Mesendoderm (in vitro differentiated cells): ENCODE measurements around the gene CEP55. TPM values are rescaled to one million over a fixed set of nuclear protein-coding genes. Genes with fewer than 3 reads are reported as not detected.

Source experiments
- DNase-seq: peaks from one replicate; pipeline ENCODE4 v3.0.0; 2013
- H2AK5ac ChIP-seq: 2 replicates; pipeline ENCODE4 v1.6.1; 2013; ENCODE audit warnings: low read length, inconsistent platforms
- H2BK120ac ChIP-seq: 2 replicates; pipeline ENCODE4 v1.6.1; 2013; ENCODE audit warnings: low read depth, mild to moderate bottlenecking, low read length, moderate library complexity, mixed read lengths
- H2BK15ac ChIP-seq: replicated peaks from 2 replicates; pipeline ENCODE4 v1.6.1; 2013; ENCODE audit warnings: low read depth, mild to moderate bottlenecking, moderate library complexity
- H2BK5ac ChIP-seq: 2 replicates; pipeline ENCODE4 v1.6.1; 2013; ENCODE audit warnings: low read length, inconsistent platforms
- H3K18ac ChIP-seq: 2 replicates; pipeline ENCODE4 v1.6.1; 2013; ENCODE audit warnings: mild to moderate bottlenecking, low read length, mixed read lengths
- H3K23ac ChIP-seq: one replicate; pipeline ENCODE4 v1.6.1; 2013; ENCODE audit warnings: low read length
- H3K27ac ChIP-seq: 2 replicates; pipeline ENCODE4 v1.5.1; 2013; ENCODE audit warnings: low read depth, mild to moderate bottlenecking, inconsistent platforms, low read length, moderate library complexity
- H3K27me3 ChIP-seq: 2 replicates; pipeline ENCODE4 v1.6.1; 2013; ENCODE audit warnings: low read length, control low read depth, mild to moderate bottlenecking, inconsistent platforms; ENCODE audit not compliant: insufficient read depth, poor library complexity
- H3K36me3 ChIP-seq: 2 replicates; pipeline ENCODE4 v1.6.1; 2013; ENCODE audit warnings: low read length, inconsistent platforms; ENCODE audit not compliant: control insufficient read depth, insufficient read depth
- H3K4ac ChIP-seq: one replicate; pipeline ENCODE4 v1.6.1; 2013; ENCODE audit warnings: low read depth, mild to moderate bottlenecking, low read length, moderate library complexity
- H3K4me1 ChIP-seq: 2 replicates; pipeline ENCODE4 v1.6.1; 2013; ENCODE audit warnings: low read depth, low read length, inconsistent platforms; ENCODE audit not compliant: control insufficient read depth
- H3K4me2 ChIP-seq: 2 replicates; pipeline ENCODE4 v1.6.1; 2013; ENCODE audit warnings: low read length
- H3K4me3 ChIP-seq: 2 replicates; pipeline ENCODE4 v1.5.1; 2013; ENCODE audit warnings: mild to moderate bottlenecking, low read length
- H3K56ac ChIP-seq: one replicate; pipeline ENCODE4 v1.6.1; 2013; ENCODE audit warnings: low read length
- H3K79me1 ChIP-seq: 2 replicates; pipeline ENCODE4 v1.6.1; 2013; ENCODE audit warnings: low read length, inconsistent platforms
- H3K79me2 ChIP-seq: 2 replicates; pipeline ENCODE4 v1.6.1; 2013; ENCODE audit warnings: mild to moderate bottlenecking, low read length; ENCODE audit not compliant: control insufficient read depth, insufficient read depth
- H3K9ac ChIP-seq: 2 replicates; pipeline ENCODE4 v1.6.1; 2013; ENCODE audit warnings: low read length, inconsistent platforms
- H4K5ac ChIP-seq: one replicate; pipeline ENCODE4 v1.6.1; 2013; ENCODE audit warnings: low read length
- H4K8ac ChIP-seq: one replicate; pipeline ENCODE4 v1.6.1; 2013; ENCODE audit warnings: low read depth, mild to moderate bottlenecking, control low read depth, low read length, moderate library complexity
- WGBS: extraction: QIAGEN DNeasy Blood & Tissue Kit; methylation state at CpG from one replicate; pipeline ENCODE4 v1.1.7; 2013; ENCODE audit warnings: low lambda C conversion rate, missing lambda C conversion rate; ENCODE audit not compliant: insufficient coverage; ENCODE audit errors: extremely low coverage; 5-methylcytosine and 5-hydroxymethylcytosine counted together
- small RNA-seq: library from polyadenylated mRNA; stranded (forward); fragments of <200 nt; extraction: miRNeasy Mini kit (QIAGEN cat#:217004); gene quantifications from one replicate; pipeline ENCODE3, GENCODE V24; 2013; ENCODE audit not compliant: insufficient read depth

Gene CEP55

GRCh38 chr10:93577565-93577964 lies 81.2 kb downstream of the CEP55 start:
- Histone ChIP-seq H3K23ac (no peak overlapping the region), H3K18ac (no peak overlapping the region), H4K8ac (no peak overlapping the region), H3K79me2 (no peaks in the 10 kb centered on the region), H3K4me2 (no peak overlapping the region), H2BK5ac (no peak overlapping the region), H2AK5ac (no peak overlapping the region), H4K5ac (no peak overlapping the region), H3K36me3 (no peaks in the 10 kb centered on the region), H2BK15ac (no peak overlapping the region), H3K4ac (no peak overlapping the region), H3K9ac (no peak overlapping the region), H3K27ac (no peak overlapping the region), H3K4me1 (peaks cover 6% of the 10 kb centered on the region), H3K27me3 (no peaks in the 10 kb centered on the region), H3K4me3 (no peak overlapping the region), H2BK120ac (no peak overlapping the region), H3K79me1 (no peaks in the 10 kb centered on the region), H3K56ac (no peak overlapping the region)
- no peak for DNase-seq
- WGBS: no CpG with 5 or more reads among the region's 3 CpGs

Small RNAs within 50 kb of the gene (small RNA-seq; reads per million reads assigned to genes)
- not detected for gene RNA5SP323
